GM21737 (cell line): ENCODE data around the gene WARS2.
"Not testable (repeated sequence)": the region's sequence is repeated elsewhere in the genome, so short reads cannot be mapped to it uniquely, and the experiment has no call there.

ENCODE experiments used
- ATAC-seq: cut with Tn5 transposase; IDR thresholded peaks from one replicate; pipeline ENCODE4 v1.9.1; 2021; ENCODE audit warnings: mild to moderate bottlenecking, moderate library complexity; ENCODE audit not compliant: unreplicated experiment

WARS2 gene

GRCh38 chr1:119139857-119140176 is 636 bp downstream of the WARS2 start:
- ATAC-seq: peak; percentile 24

DNA sequence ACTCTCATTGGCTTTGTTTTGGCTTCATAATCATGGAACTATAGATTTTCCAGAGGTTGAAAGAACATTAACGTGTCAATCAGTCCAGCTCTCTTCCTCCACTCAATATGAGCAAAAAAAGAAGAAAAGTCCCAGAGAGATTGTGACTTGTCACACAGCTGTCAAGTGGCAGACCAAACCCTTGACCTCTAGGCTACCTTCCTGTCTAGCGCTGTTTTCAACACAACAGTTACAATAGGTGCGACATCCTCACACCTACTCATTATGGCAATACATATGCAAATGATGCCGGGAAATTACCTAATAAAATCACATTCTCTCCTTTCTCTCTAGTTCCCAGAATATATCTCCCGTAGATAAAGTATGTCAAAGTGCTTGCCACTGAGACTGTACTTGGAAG is 1.1 kb downstream of the WARS2 start:
- peak; percentile 29 for ATAC-seq

DNA sequence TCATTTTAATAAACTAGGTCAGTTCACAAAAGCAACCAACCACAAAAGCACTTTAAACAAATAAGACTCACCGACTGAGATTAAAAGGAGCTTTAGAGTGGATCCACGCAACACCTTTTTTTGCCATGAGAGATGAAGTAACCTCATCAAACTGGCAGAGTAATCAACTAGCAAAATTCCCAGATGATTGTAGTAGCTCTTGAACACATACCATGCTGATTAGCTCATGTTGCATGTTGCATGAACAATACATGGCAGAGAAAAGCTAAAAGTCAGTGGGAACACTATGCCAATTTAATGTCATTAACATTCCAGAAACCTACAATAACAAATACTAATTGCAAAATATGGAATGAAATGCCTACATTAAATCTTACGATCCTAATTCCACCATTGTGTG is 4.1 kb downstream of the WARS2 start:
- no peak for ATAC-seq

- ATAC-seq: no peak
These were observed 6.5 kb downstream of the WARS2 start for GRCh38 chr1:119133987-119134386.

GRCh38 chr1:119132179-119132578 is 8.3 kb downstream of the WARS2 start:
- no peak for ATAC-seq

DNA sequence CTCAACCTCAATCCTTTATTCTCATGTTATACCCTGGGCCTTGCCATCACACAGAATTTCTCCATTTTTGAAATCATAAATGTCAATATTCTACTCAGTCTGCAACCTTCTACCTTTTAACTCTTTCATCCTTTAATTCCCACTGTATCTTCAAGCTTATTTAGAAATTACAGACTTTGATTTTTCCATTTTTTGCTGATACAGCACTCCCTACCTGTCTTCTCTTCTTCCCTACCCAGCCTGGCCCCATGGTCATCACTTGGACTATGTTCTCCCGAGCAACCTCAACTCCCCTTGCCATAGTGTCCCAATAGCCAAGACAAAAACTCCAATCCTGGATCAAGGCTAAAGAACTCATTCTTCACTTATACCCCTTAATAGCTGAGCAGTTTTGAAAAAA is 14.6 kb downstream of the WARS2 start:
- ATAC-seq: no peak

- no peak for ATAC-seq
These were observed 15.7 kb downstream of the WARS2 start for GRCh38 chr1:119124764-119125163.

GRCh38 chr1:119121872-119122271 is 18.6 kb downstream of the WARS2 start:
- not testable (repeated sequence) for ATAC-seq

- ATAC-seq: no peak
These were observed 23.7 kb downstream of the WARS2 start for GRCh38 chr1:119116725-119117124.

- no peak for ATAC-seq
These were observed 24.7 kb downstream of the WARS2 start for GRCh38 chr1:119115736-119116135.

DNA sequence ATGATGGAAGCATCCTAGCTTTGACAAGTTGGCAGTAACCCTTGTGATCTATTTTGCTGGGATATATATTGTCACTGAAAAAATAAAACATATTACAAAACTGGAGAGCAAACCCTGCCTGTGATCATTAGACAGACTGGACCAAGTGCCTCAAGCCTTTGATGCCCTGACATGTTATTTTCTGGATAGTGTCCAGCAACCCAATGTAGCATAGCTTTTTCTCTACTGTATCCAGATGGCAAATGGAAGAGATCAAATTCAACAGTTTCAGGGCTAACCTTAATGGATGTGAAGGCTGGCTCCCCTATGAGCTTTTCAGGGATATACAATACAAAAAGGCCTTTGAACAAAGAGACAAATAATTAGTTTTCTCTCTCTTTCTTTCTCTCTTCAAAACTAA is 25.1 kb downstream of the WARS2 start:
- ATAC-seq: no peak

- no peak for ATAC-seq
These were observed 25.7 kb downstream of the WARS2 start for GRCh38 chr1:119114786-119115185.

- ATAC-seq: no peak
These were observed 27.7 kb downstream of the WARS2 start for GRCh38 chr1:119112791-119113190.

DNA sequence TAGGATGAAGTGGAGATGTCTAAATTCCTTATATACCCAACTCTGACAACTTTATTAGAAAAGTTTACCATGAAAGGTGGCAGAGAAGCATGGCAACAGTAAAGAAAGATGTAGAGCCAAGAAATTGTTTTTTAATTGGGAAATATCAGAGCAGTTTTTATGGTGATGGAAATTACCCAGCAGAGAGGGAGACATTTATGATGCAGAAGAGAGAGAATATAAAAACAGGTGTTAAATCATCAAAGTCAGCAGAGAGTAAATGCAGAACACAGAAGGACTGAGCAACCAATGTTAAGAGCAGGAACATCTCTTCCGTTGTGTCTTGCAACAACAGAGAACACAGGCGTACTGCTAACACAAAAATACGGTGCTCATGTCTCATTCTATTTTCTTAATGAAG is 28.2 kb downstream of the WARS2 start:
- ATAC-seq: no peak

DNA sequence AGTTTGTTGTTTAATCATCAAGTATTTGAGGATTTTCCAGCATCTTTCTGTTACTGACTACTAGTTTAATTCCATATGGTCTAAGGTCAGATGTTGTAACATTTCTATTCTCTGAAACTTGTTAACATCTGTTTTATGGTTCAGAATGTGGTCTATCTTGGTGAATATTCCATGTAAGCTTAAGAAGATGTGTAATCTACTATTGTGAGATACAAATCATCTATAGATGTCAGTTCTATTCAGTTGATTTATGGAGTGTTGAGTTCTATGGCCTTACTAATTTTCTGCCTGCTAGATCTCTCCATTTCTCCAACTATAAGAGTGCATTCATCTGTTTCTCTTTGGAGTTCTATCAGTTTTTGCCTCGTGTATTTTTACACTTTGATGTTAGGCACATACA is 31.5 kb downstream of the WARS2 start:
- ATAC-seq: no peak

- no peak for ATAC-seq
These were observed 36.7 kb downstream of the WARS2 start for GRCh38 chr1:119103764-119104163.

- no peak for ATAC-seq
These were observed 38.4 kb downstream of the WARS2 start for GRCh38 chr1:119102051-119102450.

- ATAC-seq: no peak
These were observed 38.9 kb downstream of the WARS2 start for GRCh38 chr1:119101563-119101962.

DNA sequence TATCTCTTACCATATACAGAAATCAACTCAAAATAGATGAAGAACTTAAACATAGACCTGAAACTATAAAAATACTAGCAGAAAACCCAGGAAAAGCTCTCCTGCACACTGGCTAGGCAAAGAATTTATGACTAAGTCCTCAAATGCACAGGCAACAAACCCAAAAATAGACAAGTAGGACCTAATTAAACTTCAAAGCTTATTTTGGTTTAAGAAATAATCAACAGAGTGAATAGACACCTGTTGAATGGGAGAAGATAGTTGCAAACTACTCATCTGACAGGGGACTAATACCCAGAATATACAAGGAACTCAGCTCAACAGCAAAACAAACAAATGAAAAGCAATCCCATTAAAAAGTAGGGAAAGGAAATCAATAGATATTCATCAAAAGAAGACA is 40.7 kb downstream of the WARS2 start:
- no peak for ATAC-seq

GRCh38 chr1:119097380-119097779 is 43.1 kb downstream of the WARS2 start:
- no peak for ATAC-seq

- no peak for ATAC-seq
These were observed 46.7 kb downstream of the WARS2 start for GRCh38 chr1:119093721-119094120.

GRCh38 chr1:119091618-119092017 is 48.8 kb downstream of the WARS2 start:
- ATAC-seq: no peak

- no peak for ATAC-seq
These were observed 50.2 kb downstream of the WARS2 start for GRCh38 chr1:119090250-119090649.

DNA sequence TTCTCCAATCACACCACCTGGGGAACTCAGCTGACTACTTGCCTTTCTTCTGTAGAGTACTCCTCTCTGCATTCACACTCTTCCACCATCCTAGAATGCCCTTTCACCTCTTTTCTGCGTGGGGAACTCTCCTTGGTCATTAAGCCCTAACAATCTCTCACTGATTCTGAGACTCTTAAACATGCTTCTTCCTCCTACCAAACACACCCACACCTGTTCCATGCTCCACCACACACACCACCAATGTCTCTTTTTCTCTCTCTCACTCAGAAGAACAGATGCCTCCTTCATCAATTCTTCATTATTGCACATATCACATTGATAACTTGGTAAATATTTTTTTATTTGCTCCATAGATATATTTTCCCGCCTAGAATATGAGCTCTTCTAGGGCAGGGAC is 53.6 kb downstream of the WARS2 start:
- ATAC-seq: no peak
